Mesendoderm (in vitro differentiated cells): ENCODE data around the gene CCDC47.

Experiments used
- DNase-seq: peaks from one replicate; pipeline ENCODE4 v3.0.0; 2013
- H2AK5ac ChIP-seq: 2 replicates; pipeline ENCODE4 v1.6.1; 2013; ENCODE audit warnings: low read length, inconsistent platforms
- H2BK120ac ChIP-seq: 2 replicates; pipeline ENCODE4 v1.6.1; 2013; ENCODE audit warnings: low read depth, mild to moderate bottlenecking, low read length, moderate library complexity, mixed read lengths
- H2BK15ac ChIP-seq: replicated peaks from 2 replicates; pipeline ENCODE4 v1.6.1; 2013; ENCODE audit warnings: low read depth, mild to moderate bottlenecking, moderate library complexity
- H2BK5ac ChIP-seq: 2 replicates; pipeline ENCODE4 v1.6.1; 2013; ENCODE audit warnings: low read length, inconsistent platforms
- H3K18ac ChIP-seq: 2 replicates; pipeline ENCODE4 v1.6.1; 2013; ENCODE audit warnings: mild to moderate bottlenecking, low read length, mixed read lengths
- H3K23ac ChIP-seq: one replicate; pipeline ENCODE4 v1.6.1; 2013; ENCODE audit warnings: low read length
- H3K27ac ChIP-seq: 2 replicates; pipeline ENCODE4 v1.5.1; 2013; ENCODE audit warnings: low read depth, mild to moderate bottlenecking, inconsistent platforms, low read length, moderate library complexity
- H3K27me3 ChIP-seq: 2 replicates; pipeline ENCODE4 v1.6.1; 2013; ENCODE audit warnings: low read length, control low read depth, mild to moderate bottlenecking, inconsistent platforms; ENCODE audit not compliant: insufficient read depth, poor library complexity
- H3K36me3 ChIP-seq: 2 replicates; pipeline ENCODE4 v1.6.1; 2013; ENCODE audit warnings: low read length, inconsistent platforms; ENCODE audit not compliant: control insufficient read depth, insufficient read depth
- H3K4ac ChIP-seq: one replicate; pipeline ENCODE4 v1.6.1; 2013; ENCODE audit warnings: low read depth, mild to moderate bottlenecking, low read length, moderate library complexity
- H3K4me1 ChIP-seq: 2 replicates; pipeline ENCODE4 v1.6.1; 2013; ENCODE audit warnings: low read depth, low read length, inconsistent platforms; ENCODE audit not compliant: control insufficient read depth
- H3K4me2 ChIP-seq: 2 replicates; pipeline ENCODE4 v1.6.1; 2013; ENCODE audit warnings: low read length
- H3K4me3 ChIP-seq: 2 replicates; pipeline ENCODE4 v1.5.1; 2013; ENCODE audit warnings: mild to moderate bottlenecking, low read length
- H3K56ac ChIP-seq: one replicate; pipeline ENCODE4 v1.6.1; 2013; ENCODE audit warnings: low read length
- H3K79me1 ChIP-seq: 2 replicates; pipeline ENCODE4 v1.6.1; 2013; ENCODE audit warnings: low read length, inconsistent platforms
- H3K79me2 ChIP-seq: 2 replicates; pipeline ENCODE4 v1.6.1; 2013; ENCODE audit warnings: mild to moderate bottlenecking, low read length; ENCODE audit not compliant: control insufficient read depth, insufficient read depth
- H3K9ac ChIP-seq: 2 replicates; pipeline ENCODE4 v1.6.1; 2013; ENCODE audit warnings: low read length, inconsistent platforms
- H4K5ac ChIP-seq: one replicate; pipeline ENCODE4 v1.6.1; 2013; ENCODE audit warnings: low read length
- H4K8ac ChIP-seq: one replicate; pipeline ENCODE4 v1.6.1; 2013; ENCODE audit warnings: low read depth, mild to moderate bottlenecking, control low read depth, low read length, moderate library complexity
- WGBS: extraction: QIAGEN DNeasy Blood & Tissue Kit; methylation state at CpG from one replicate; pipeline ENCODE4 v1.1.7; 2013; ENCODE audit warnings: low lambda C conversion rate, missing lambda C conversion rate; ENCODE audit not compliant: insufficient coverage; ENCODE audit errors: extremely low coverage; 5-methylcytosine and 5-hydroxymethylcytosine counted together

The CCDC47 gene

DNA sequence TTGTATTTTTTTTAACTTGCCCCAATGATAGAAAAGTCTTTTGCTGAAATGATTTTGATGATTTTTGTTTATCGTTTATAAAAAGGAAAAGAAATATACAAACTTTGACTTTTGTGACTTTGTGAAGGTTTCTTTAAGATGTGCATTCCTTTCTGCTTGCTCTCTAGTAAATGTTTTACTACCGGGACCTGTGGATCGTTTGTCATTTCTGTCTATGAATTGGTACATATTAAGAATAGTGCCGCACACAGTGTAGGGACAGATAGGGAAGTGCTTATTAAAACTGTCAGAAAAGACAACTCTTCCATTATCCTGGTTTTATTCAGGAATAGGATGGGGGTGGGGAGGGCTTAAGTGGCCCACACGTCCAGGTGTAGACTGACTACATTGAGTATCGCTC lies 45.7 kb upstream of the CCDC47 start:
- Histone ChIP-seq H3K4me2 (no peak overlapping the region), H3K27ac (no peak overlapping the region), H3K23ac (no peak overlapping the region), H2BK5ac (no peak overlapping the region), H3K27me3 (no peaks in the 10 kb centered on the region), H3K9ac (no peak overlapping the region), H3K79me1 (peaks cover 5% of the 10 kb centered on the region), H4K8ac (no peak overlapping the region), H3K4me1 (no peaks in the 10 kb centered on the region), H3K79me2 (no peaks in the 10 kb centered on the region), H2BK15ac (no peak overlapping the region), H3K36me3 (peaks cover 49% of the 10 kb centered on the region), H3K4me3 (no peak overlapping the region), H4K5ac (no peak overlapping the region), H2BK120ac (no peak overlapping the region), H3K4ac (no peak overlapping the region), H3K56ac (no peak overlapping the region), H3K18ac (no peak overlapping the region), H2AK5ac (no peak overlapping the region)
- no peak for DNase-seq
- 100% methylated on average over 1 of the region's 6 CpGs for WGBS

- no peak overlapping the region for H3K4ac ChIP-seq
- no peaks in the 10 kb centered on the region for H3K4me1 ChIP-seq
- DNase-seq = no peak
- no peaks in the 10 kb centered on the region for H3K27me3 ChIP-seq
- no peak overlapping the region for H4K5ac ChIP-seq
- peaks cover 48% of the 10 kb centered on the region for H3K36me3 ChIP-seq
- H3K56ac ChIP-seq = no peak overlapping the region
- no peak overlapping the region for H2BK5ac ChIP-seq
- no peak overlapping the region for H2AK5ac ChIP-seq
- no peak overlapping the region for H3K27ac ChIP-seq
- H3K9ac ChIP-seq = no peak overlapping the region
- H3K4me3 ChIP-seq = no peak overlapping the region
- H2BK120ac ChIP-seq = no peak overlapping the region
- no peaks in the 10 kb centered on the region for H3K79me2 ChIP-seq
- H4K8ac ChIP-seq = no peak overlapping the region
- no peak overlapping the region for H2BK15ac ChIP-seq
- H3K4me2 ChIP-seq = no peak overlapping the region
- H3K23ac ChIP-seq = no peak overlapping the region
- WGBS = no CpG with 5 or more reads among the region's 27 CpGs
- no peak overlapping the region for H3K18ac ChIP-seq
- H3K79me1 ChIP-seq = peaks cover 3% of the 10 kb centered on the region
Observed at GRCh38 chr17:63817736-63818385, 44.5 kb upstream of the CCDC47 start.

GRCh38 chr17:63816669-63817068 lies 43.3 kb upstream of the CCDC47 start:
- H4K5ac ChIP-seq = no peak overlapping the region
- H2AK5ac ChIP-seq = no peak overlapping the region
- no peak overlapping the region for H4K8ac ChIP-seq
- peaks cover 43% of the 10 kb centered on the region for H3K36me3 ChIP-seq
- no peak overlapping the region for H2BK120ac ChIP-seq
- WGBS = no CpG with 5 or more reads among the region's 4 CpGs
- no peaks in the 10 kb centered on the region for H3K79me2 ChIP-seq
- H3K4me2 ChIP-seq = no peak overlapping the region
- H3K4me1 ChIP-seq = no peaks in the 10 kb centered on the region
- no peak overlapping the region for H3K9ac ChIP-seq
- H3K23ac ChIP-seq = no peak overlapping the region
- H2BK5ac ChIP-seq = no peak overlapping the region
- no peaks in the 10 kb centered on the region for H3K27me3 ChIP-seq
- no peak overlapping the region for H3K4ac ChIP-seq
- DNase-seq = no peak
- peaks cover 3% of the 10 kb centered on the region for H3K79me1 ChIP-seq
- no peak overlapping the region for H3K56ac ChIP-seq
- no peak overlapping the region for H2BK15ac ChIP-seq
- no peak overlapping the region for H3K4me3 ChIP-seq
- H3K27ac ChIP-seq = no peak overlapping the region
- no peak overlapping the region for H3K18ac ChIP-seq

DNA sequence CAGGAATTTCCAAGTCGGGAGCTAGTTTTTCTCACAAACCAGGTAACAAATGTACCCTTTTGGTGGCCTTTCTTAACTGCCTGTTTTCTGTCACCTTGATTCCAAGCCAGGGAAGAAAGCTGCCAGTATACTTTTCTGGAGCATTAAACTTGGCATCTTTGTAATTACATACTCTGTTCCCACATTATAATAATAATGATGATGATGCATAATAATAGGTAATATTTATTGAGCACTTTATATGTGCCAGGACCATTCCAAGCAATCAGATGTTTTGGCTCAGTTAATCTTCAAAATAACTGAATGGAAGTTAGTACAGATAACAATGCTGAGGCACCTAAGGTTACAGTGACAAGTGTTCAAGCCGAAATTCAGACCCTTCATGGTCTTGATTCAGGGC lies 42.7 kb upstream of the CCDC47 start:
- no peak overlapping the region for H3K56ac ChIP-seq
- H3K27me3 ChIP-seq = no peaks in the 10 kb centered on the region
- no peaks in the 10 kb centered on the region for H3K79me2 ChIP-seq
- no peak overlapping the region for H2AK5ac ChIP-seq
- peaks cover 41% of the 10 kb centered on the region for H3K36me3 ChIP-seq
- H4K5ac ChIP-seq = no peak overlapping the region
- no peak overlapping the region for H3K4me2 ChIP-seq
- H2BK120ac ChIP-seq = no peak overlapping the region
- peaks cover 3% of the 10 kb centered on the region for H3K79me1 ChIP-seq
- H4K8ac ChIP-seq = no peak overlapping the region
- no peak for DNase-seq
- H3K9ac ChIP-seq = no peak overlapping the region
- H3K4me3 ChIP-seq = no peak overlapping the region
- no peak overlapping the region for H3K27ac ChIP-seq
- no peak overlapping the region for H3K23ac ChIP-seq
- WGBS = no CpG with 5 or more reads among the region's 2 CpGs
- no peak overlapping the region for H2BK5ac ChIP-seq
- H3K4ac ChIP-seq = no peak overlapping the region
- no peaks in the 10 kb centered on the region for H3K4me1 ChIP-seq
- H3K18ac ChIP-seq = no peak overlapping the region
- no peak overlapping the region for H2BK15ac ChIP-seq

- no peak overlapping the region for H3K23ac ChIP-seq
- H3K4me3 ChIP-seq = no peak overlapping the region
- H3K27ac ChIP-seq = no peak overlapping the region
- H4K5ac ChIP-seq = no peak overlapping the region
- no peak overlapping the region for H3K4ac ChIP-seq
- no CpG with 5 or more reads among the region's 9 CpGs for WGBS
- H3K4me1 ChIP-seq = no peaks in the 10 kb centered on the region
- H2BK15ac ChIP-seq = no peak overlapping the region
- no peak overlapping the region for H4K8ac ChIP-seq
- peaks cover 17% of the 10 kb centered on the region for H3K36me3 ChIP-seq
- H3K4me2 ChIP-seq = no peak overlapping the region
- DNase-seq = no peak
- no peak overlapping the region for H3K56ac ChIP-seq
- no peak overlapping the region for H2BK120ac ChIP-seq
- H2AK5ac ChIP-seq = no peak overlapping the region
- no peak overlapping the region for H3K9ac ChIP-seq
- H3K79me2 ChIP-seq = no peaks in the 10 kb centered on the region
- no peak overlapping the region for H3K18ac ChIP-seq
- no peaks in the 10 kb centered on the region for H3K79me1 ChIP-seq
- H3K27me3 ChIP-seq = no peaks in the 10 kb centered on the region
- H2BK5ac ChIP-seq = no peak overlapping the region
Observed at GRCh38 chr17:63809970-63810369, 36.6 kb upstream of the CCDC47 start.

DNA sequence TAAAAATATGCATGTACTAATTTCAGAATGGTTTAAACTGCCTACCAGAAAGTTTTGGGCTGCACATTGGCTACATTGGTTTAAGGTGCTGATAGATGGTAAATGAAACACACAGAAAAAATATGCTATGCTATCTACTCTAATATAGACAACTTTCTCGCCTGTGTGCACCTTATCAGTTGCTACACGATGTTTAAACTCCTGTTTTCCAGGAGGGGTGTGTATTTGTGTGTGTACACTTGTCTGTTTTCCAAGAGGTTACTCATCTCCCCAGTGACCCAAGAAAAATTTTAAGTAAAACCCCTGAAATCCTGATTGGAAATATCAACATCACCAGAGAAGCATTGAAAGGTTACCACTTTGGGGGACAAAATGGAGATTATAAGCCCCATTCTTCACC lies 32.2 kb upstream of the CCDC47 start:
- H3K36me3 ChIP-seq = peaks cover 9% of the 10 kb centered on the region

More for the DNA sequence above, 32.2 kb upstream of the CCDC47 start:
- Histone ChIP-seq H4K5ac (no peak overlapping the region), H3K4me3 (no peak overlapping the region), H2AK5ac (no peak overlapping the region), H3K56ac (no peak overlapping the region), H3K9ac (no peak overlapping the region), H3K4me1 (no peaks in the 10 kb centered on the region), H3K23ac (no peak overlapping the region), H3K4ac (no peak overlapping the region), H3K79me2 (no peaks in the 10 kb centered on the region), H2BK5ac (no peak overlapping the region), H4K8ac (no peak overlapping the region), H3K18ac (no peak overlapping the region), H3K79me1 (no peaks in the 10 kb centered on the region), H2BK120ac (no peak overlapping the region), H3K4me2 (no peak overlapping the region), H3K27ac (no peak overlapping the region), H2BK15ac (no peak overlapping the region), H3K27me3 (no peaks in the 10 kb centered on the region)
- no CpG with 5 or more reads among the region's 2 CpGs for whole genome bisulfite sequencing
- no peak for DNase-seq
